K562 (cell line): ENCODE results near the gene POMP. TPM values are rescaled to one million over a fixed set of nuclear protein-coding genes. Genes with fewer than 3 reads are reported as not detected.

Experiments used
- ATAC-seq: fragments of 200-7000 bp; cut with Tn5 transposase; 3 replicates; pipeline ENCODE4 v1.9.1; 2020; ENCODE audit warnings: moderate library complexity
- BruUV-seq: library from RNA; stranded (reverse); fragments of 400-500 nt; replicated peaks from 2 replicates; lab custom pipeline; 2021; lab: Mats Ljungman, UMichigan
- CTCF ChIA-PET: fragments of 300-600 bp; formaldehyde crosslinking; extraction: SDS; loops from one replicate; lab custom pipeline; 2021; ENCODE audit warnings: low intra/inter-chr PET ratio; lab: Yijun Ruan, JAX
- POLR2A ChIA-PET: fragments of 300-600, 350-650 bp; sonication (Branson Sonifier 250); formaldehyde crosslinking; extraction: SDS; loops from one replicate; lab custom pipeline; 2021; ENCODE audit warnings: antibody characterized with exemption, inconsistent platforms; lab: Yijun Ruan, JAX
- DNase-seq, 4 experiments: peaks; one replicate each; pipeline versions ENCODE4 v3.0.0 to v3.0.0-alpha.2; 2011 to 2018; ENCODE audit warnings: low spot score in 3 of 4, mixed read lengths in 3 of 4; ENCODE audit errors: extremely low read depth in 1 of 4
- FAIRE-seq: peaks from 2 replicates; lab custom pipeline; 2011; peaks lifted over from hg19 to GRCh38; lab: Jason Lieb, UNC
- H2AFZ ChIP-seq: 2 replicates; pipeline ENCODE4 v1.6.0; 2011; ENCODE audit warnings: low read depth, low read length, control low read depth, inconsistent platforms
- H3K27ac ChIP-seq: fragments of 200-600 bp; 3 replicates; pipeline ENCODE4 v1.8.0; 2011; ENCODE audit warnings: low read depth, mild to moderate bottlenecking, control low read depth, inconsistent platforms, low read length, moderate library complexity, mixed read lengths; ENCODE audit errors: extremely low read depth
- H3K27me3 ChIP-seq, 2 experiments: fragments of 300-600 bp in 1 of 2; 2 replicates in 1 of 2; 3 replicates in 1 of 2; pipeline versions ENCODE4 v1.6.0 to v1.8.0; 2011; ENCODE audit warnings: inconsistent platforms in 2 of 2, low read length in 2 of 2, mild to moderate bottlenecking in 1 of 2, mixed read lengths in 1 of 2, moderate library complexity in 1 of 2; ENCODE audit not compliant: control insufficient read depth in 2 of 2, insufficient read depth in 2 of 2
- H3K36me3 ChIP-seq: fragments of 300-600 bp; 3 replicates; pipeline ENCODE4 v1.8.0; 2011; ENCODE audit warnings: mild to moderate bottlenecking, low read length, inconsistent platforms; ENCODE audit not compliant: control insufficient read depth, insufficient read depth
- H3K4me1 ChIP-seq, 2 experiments: fragments of 200-600 bp in 1 of 2; replicated peaks in 1 of 2; 2 replicates in 1 of 2; 3 replicates in 1 of 2; pipeline versions ENCODE4 v1.5.1 to v1.8.0; 2011; ENCODE audit warnings: inconsistent platforms in 2 of 2, low read length in 2 of 2, mild to moderate bottlenecking in 1 of 2, mixed read lengths in 1 of 2, moderate library complexity in 1 of 2; ENCODE audit not compliant: control insufficient read depth in 2 of 2, insufficient read depth in 2 of 2
- H3K4me2 ChIP-seq: 2 replicates; pipeline ENCODE4 v1.6.1; 2011; ENCODE audit warnings: low read length, control low read depth, inconsistent platforms, mixed read lengths; ENCODE audit not compliant: insufficient read depth
- H3K4me3 ChIP-seq: fragments of 200-600 bp; sonication (generic), shearing (Covaris generic); 2 replicates; pipeline ENCODE4 v1.5.1; 2016; ENCODE audit warnings: control low read depth, inconsistent platforms
- H3K79me2 ChIP-seq: fragments of 200-600 bp; 3 replicates; pipeline ENCODE4 v1.8.0; 2011; ENCODE audit warnings: low read length, inconsistent platforms; ENCODE audit not compliant: control insufficient read depth, insufficient read depth
- H3K9ac ChIP-seq, 2 experiments: 2 replicates each; pipeline versions ENCODE4 v1.6.0 to v1.6.1; 2011; ENCODE audit warnings: low read depth in 2 of 2, low read length in 2 of 2, control low read depth in 1 of 2, inconsistent platforms in 1 of 2, mild to moderate bottlenecking in 1 of 2, mixed read lengths in 1 of 2; ENCODE audit not compliant: insufficient read depth in 1 of 2
- H3K9me1 ChIP-seq: one replicate; pipeline ENCODE4 v1.6.0; 2011; ENCODE audit warnings: inconsistent platforms, mild to moderate bottlenecking, low read length, moderate library complexity; ENCODE audit not compliant: control insufficient read depth, insufficient read depth
- H3K9me3 ChIP-seq: replicated peaks from 2 replicates; pipeline ENCODE4 v1.5.1; 2011; ENCODE audit warnings: low read depth, low read length, inconsistent platforms; ENCODE audit not compliant: control insufficient read depth, insufficient read depth
- H4K20me1 ChIP-seq: replicated peaks from 2 replicates; pipeline ENCODE4 v1.6.1; 2011; ENCODE audit warnings: low read length, inconsistent platforms, mixed read lengths; ENCODE audit not compliant: control insufficient read depth, insufficient read depth
- ILF3 ChIP-seq: fragments of 450-650 bp; IDR thresholded peaks from 2 replicates; pipeline ENCODE4 v1.6.1; 2018; ENCODE audit warnings: antibody characterized with exemption, mild to moderate bottlenecking, moderate library complexity, borderline replicate concordance
- IRF2 ChIP-seq: sonication (generic); formaldehyde crosslinking; IDR thresholded peaks from 2 replicates; pipeline ENCODE4 v1.8.1; 2022; ENCODE audit warnings: mild to moderate bottlenecking, missing genetic modification reagents
- SETDB1 ChIP-seq: IDR thresholded peaks from one replicate; pipeline ENCODE4 v1.6.1; 2012; ENCODE audit warnings: low read length, control low read depth, inconsistent platforms
- SREBF2 ChIP-seq: sonication (generic); formaldehyde crosslinking; IDR thresholded peaks from 2 replicates; pipeline ENCODE4 v1.4.0; 2020; ENCODE audit warnings: mild to moderate bottlenecking, missing genetic modification reagents
- SRF ChIP-seq, 2 experiments: fragments of 250-450, 450-650 bp in 1 of 2; sonication (Bioruptor Pico) in 1 of 2; sonication (generic) in 1 of 2; formaldehyde crosslinking; IDR thresholded peaks; 2 replicates each; pipeline versions ENCODE4 v1.5.0 to v1.5.1; 2020 to 2022; ENCODE audit warnings: mild to moderate bottlenecking in 1 of 2, missing genetic modification reagents in 1 of 2
- ZNF146 ChIP-seq: IDR thresholded peaks from one replicate; pipeline ENCODE4 v1.6.1; 2018; ENCODE audit warnings: missing compliant biosample characterization; ENCODE audit not compliant: unreplicated experiment
- WGBS: fragments of 100-300 bp; shearing (Covaris generic); methylation state at CpG from one replicate; pipeline ENCODE4 v1.1.6; 2016; ENCODE audit warnings: low coverage, mixed read lengths; ENCODE audit not compliant: insufficient coverage; ENCODE audit errors: missing lambda C conversion rate; 5-methylcytosine and 5-hydroxymethylcytosine counted together
- in situ Hi-C: fragments of 300-500 bp; cut with MboI; formaldehyde crosslinking; loops from 4 replicates; pipeline ENCODE4 v1.15.0; 2018; ENCODE audit warnings: inconsistent platforms, mixed read lengths
- intact Hi-C: fragments of 100-400 bp; cut with micrococcal nuclease; formaldehyde crosslinking; loops from 2 replicates; pipeline ENCODE4 v1.14.2; 2022
- polyA plus RNA-seq, 8 experiments: library from polyadenylated mRNA; depleted of rRNA in 4 of 8; stranded (reverse) in 5 of 8; unstranded in 3 of 8; fragments of >200 nt; fragmentation: Nextera tagmentation in 2 of 8; fragmentation: Illumina TruSeq in 1 of 8; extraction: Ambion mirVana in 2 of 8; extraction: Trizol in 1 of 8; gene quantifications; 2 replicates each; pipeline versions ENCODE4 v1.2.1 to v1.2.3, GENCODE V29; 2011 to 2014; ENCODE audit warnings: inconsistent platforms in 1 of 8, missing spikeins in 1 of 8
- total RNA-seq, 7 experiments: library from RNA; depleted of rRNA in 6 of 7; stranded (reverse); fragments of >200 nt in 6 of 7; fragmentation: Illumina TruSeq in 2 of 7; extraction: Trizol in 2 of 7; gene quantifications; 2 replicates each; pipeline versions ENCODE4 v1.2.1 to v1.2.3, GENCODE V29; 2011 to 2021; ENCODE audit warnings: low replicate concordance in 1 of 7
- TF ChIP-seq, protein P1 (sequence below): fragments of 250-450 bp; sonication (Bioruptor Pico); IDR thresholded peaks from 2 replicates; pipeline ENCODE4 v1.9.0; 2021; ENCODE audit warnings: mild to moderate bottlenecking, inconsistent platforms

The POMP gene
- total and polyA plus RNA-seq, 9 of the 15 experiments (the other 6 are each of a cell fraction or from before 2014, with no cell fraction given) = 69.2 to 647 (median 118) TPM

DNA sequence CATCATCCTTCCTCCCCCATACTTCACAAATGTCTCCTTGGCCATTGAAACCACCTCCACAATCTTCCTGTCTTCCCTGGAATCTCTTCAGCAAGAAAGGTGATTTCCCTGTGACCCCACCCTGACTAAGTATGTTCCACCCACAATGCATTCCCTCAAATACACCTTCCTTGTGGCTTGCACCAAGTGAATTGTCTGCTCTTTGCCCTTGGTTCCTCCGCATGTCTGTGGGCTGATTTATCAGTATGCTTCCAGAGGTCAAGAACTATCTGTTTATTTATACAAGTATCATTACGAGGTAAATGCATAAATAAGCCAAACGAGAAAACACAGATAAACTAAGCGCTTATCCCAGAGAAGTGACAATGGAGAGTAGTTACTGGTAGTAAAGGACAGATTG is 45.4 kb upstream of the POMP start (continued):
- no peak for TF ChIP-seq SRF (CRISPR knock-in tag; IDR thresholded peaks at IDR 0.05)
- TF ChIP-seq, protein P1, sequence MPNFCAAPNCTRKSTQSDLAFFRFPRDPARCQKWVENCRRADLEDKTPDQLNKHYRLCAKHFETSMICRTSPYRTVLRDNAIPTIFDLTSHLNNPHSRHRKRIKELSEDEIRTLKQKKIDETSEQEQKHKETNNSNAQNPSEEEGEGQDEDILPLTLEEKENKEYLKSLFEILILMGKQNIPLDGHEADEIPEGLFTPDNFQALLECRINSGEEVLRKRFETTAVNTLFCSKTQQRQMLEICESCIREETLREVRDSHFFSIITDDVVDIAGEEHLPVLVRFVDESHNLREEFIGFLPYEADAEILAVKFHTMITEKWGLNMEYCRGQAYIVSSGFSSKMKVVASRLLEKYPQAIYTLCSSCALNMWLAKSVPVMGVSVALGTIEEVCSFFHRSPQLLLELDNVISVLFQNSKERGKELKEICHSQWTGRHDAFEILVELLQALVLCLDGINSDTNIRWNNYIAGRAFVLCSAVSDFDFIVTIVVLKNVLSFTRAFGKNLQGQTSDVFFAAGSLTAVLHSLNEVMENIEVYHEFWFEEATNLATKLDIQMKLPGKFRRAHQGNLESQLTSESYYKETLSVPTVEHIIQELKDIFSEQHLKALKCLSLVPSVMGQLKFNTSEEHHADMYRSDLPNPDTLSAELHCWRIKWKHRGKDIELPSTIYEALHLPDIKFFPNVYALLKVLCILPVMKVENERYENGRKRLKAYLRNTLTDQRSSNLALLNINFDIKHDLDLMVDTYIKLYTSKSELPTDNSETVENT (CRISPR knock-in tag) = no peak
- TF ChIP-seq ILF3 = no peak
- TF ChIP-seq SREBF2 (CRISPR knock-in tag) = no peak
- no peak for TF ChIP-seq IRF2

DNA sequence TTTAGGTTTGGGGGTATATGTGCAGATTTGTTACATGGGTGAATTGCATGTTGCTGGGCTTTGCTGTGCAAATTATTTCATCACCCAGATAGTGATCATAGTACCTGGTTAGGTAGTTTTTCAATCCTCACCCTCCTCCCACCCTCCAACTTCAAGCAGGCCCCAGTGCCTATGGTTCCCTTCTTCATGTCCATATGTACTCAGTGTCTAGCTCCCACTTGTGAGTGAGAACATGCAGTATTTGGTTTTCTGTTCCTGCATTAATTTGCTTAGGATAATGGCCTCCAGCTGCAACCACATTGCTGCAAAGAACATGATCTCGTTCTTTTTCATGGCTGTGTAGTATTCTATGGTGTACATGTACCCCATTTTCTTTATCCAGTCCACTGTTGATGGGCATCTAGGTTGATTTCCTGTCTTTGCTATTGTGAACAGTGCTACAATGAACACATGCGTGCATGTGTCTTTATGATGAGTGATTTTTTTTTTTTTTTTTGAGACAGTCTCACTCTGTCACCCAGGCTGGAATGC is 42.9 kb upstream of the POMP start:
- CTCF ChIA-PET = no interaction called here
- no peak overlapping the region for H2AFZ ChIP-seq
- in situ Hi-C loops (no loop called here), intact Hi-C loops (no loop called here)
- H3K4me3 ChIP-seq = no peak overlapping the region
- no peak overlapping the region for H3K4me2 ChIP-seq
- H4K20me1 ChIP-seq = no peaks in the 10 kb centered on the region
- no peak for FAIRE-seq
- BruUV-seq = no TSS peak
- no peaks in the 10 kb centered on the region for H3K9me3 ChIP-seq
- no peak overlapping the region for H3K9ac ChIP-seq
- no peaks in the 10 kb centered on the region for H3K79me2 ChIP-seq
- H3K4me1 ChIP-seq = peaks cover 0 to 22% of the 10 kb centered on the region in 2 experiments; a peak in 3 of 5 replicates
- H3K27ac ChIP-seq = no peak overlapping the region
- TF ChIP-seq ZNF146 (CRISPR knock-in tag) = peak; percentile 67
- TF ChIP-seq SETDB1 = no peak
- TF ChIP-seq, all 486 proteins: peak for 1
- DNase-seq (no peak), ATAC-seq (no peak)
- Histone ChIP-seq H3K36me3 (no peaks in the 10 kb centered on the region), H3K27me3 (no peaks in the 10 kb centered on the region), H3K9me1 (no peaks in the 10 kb centered on the region)
- 45% methylated on average over 2 of the region's 2 CpGs for WGBS
- POLR2A ChIA-PET = no interaction called here
